GM15510 (cell line): Measurements from ENCODE around the gene SENP2.

ENCODE experiments used
- POLR2A ChIP-seq: IDR thresholded peaks from 3 replicates; pipeline ENCODE4 v1.6.1; 2011; ENCODE audit warnings: borderline replicate concordance; ENCODE audit not compliant: insufficient read length; ENCODE audit errors: extremely low read depth

SENP2 gene

GRCh38 chr3:185655426-185656320 is 69.6 kb downstream of the SENP2 start:
- TF ChIP-seq POLR2A: no peak

- TF ChIP-seq POLR2A: no peak
Measured at GRCh38 chr3:185656321-185656840, 70.3 kb downstream of the SENP2 start.

DNA sequence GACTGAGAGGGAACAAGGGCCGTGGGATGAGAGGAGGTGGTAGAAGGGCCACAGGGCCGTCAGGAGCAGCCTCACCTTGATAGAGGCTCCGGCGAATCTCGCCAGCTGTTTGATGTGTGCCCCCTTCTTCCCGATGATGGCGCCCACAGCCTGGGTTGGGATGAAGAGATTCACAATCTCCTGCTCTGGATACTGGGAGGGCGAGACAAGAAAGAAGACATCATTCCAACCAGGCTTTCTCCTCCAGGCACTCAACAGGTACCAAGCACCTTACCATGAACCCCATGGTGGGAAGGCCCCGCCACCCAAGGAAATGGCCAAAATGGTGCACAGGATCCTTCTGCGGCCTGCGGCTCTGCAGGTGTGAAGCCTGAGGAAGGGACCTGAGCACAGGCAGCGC is 71.1 kb downstream of the SENP2 start:
- no peak for TF ChIP-seq POLR2A

GRCh38 chr3:185657691-185658503 is 71.8 kb downstream of the SENP2 start:
- TF ChIP-seq POLR2A: no peak

DNA sequence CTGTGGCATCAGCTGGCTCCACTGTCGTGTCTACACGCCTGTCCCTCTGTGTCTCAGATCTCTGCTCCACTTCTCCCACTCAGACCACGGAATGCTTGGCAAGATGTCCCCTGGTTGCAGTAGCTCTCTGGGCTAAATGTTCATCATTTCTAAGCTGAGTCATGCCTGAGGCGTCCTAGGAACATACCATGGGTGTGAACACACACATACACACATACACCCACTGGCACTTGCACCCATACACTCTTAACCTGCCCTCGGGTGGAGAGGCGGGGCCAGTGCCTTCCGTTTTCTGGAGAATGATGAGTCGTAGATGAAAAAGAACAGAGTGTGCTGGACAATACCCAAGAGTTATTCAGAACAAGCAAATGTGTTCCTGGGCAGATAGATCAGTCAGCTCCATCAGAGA is 72.4 kb downstream of the SENP2 start:
- TF ChIP-seq POLR2A: no peak

DNA sequence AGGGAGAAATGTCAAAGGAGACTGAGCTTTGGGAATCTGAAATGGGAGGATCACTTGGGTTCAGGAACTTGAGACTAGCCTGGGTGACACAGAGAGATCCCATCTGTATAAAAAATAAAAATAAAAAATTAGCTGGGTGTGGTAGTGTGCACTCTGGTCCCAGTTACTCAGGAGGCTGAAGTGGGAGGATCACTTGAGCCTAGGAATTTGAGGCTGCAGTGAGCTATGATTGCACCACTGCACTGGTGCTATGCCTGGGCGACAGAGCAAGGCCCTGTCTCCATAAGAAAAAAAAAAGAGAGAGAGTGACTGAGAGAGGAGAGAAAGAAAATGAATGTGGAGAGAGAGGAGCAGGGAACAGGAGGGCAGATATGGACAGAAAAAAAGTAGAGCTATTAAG is 72.8 kb downstream of the SENP2 start:
- no peak for TF ChIP-seq POLR2A

DNA sequence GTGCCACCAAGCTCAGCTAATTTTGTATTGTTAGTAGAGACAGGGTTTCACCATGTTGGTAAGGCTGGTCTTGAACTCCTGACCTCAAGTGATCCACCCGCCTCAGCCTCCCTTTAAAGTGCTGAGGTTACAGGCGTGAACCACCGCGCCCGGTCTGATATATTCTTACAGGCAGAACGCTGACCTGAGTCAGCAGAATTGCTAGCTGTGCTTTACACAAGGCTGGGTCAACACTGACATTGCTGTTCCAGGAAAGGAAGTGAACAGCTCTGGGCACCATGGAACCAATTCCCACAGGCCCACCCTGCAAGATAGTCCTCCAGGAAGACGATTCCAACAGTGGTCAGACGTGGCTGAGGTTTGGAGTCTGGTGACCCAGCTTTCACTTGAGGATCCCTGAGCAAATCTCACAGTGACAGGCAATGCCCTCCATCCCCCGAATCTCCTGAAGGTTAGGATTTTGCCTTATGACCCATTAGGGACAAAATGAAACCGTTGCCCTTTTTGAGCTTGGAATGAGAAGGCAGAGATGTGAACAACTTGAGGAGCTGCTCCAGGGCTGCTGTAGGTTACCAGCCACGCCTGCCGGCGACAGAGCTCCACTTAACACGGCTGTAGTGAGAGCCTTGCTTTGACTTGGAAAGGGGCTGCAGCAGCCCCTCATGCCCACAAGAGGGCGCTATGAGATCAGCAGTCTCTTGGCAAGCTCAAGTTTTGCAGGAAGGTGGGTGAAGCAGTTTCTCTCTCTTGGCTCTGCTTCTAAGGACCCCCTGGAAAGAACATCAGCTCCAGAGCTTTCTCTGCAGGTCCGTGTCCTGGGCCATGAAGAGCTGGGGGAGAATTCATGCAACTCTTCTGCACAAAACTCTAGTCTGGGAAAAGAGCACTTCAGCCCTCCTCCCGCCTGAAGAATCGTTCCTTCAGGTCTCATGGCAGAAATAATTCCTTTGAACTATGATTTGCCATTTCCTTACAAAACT is 74.1 kb downstream of the SENP2 start:
- TF ChIP-seq POLR2A: no peak

- TF ChIP-seq POLR2A: no peak
Measured at GRCh38 chr3:185661772-185662171, 75.7 kb downstream of the SENP2 start.

DNA sequence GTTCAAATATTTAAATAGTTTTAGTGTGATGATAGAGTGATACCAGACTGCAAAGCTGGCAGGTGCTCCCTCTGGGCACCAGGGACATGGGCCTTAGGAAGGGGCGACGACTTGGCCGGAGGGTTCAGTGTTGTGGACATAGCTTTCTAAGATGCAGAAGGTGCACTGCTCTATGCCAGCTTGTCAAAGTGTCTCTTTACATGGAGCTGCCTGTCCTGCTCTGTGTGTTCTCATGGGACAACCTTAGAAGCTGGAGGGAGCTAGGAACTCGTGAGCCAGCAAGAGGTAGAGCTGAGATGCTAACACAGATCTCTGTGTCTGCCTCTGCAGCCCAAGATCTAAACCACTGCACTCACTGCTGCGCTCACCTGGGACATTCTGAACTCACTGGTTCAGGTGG is 77.8 kb downstream of the SENP2 start:
- TF ChIP-seq POLR2A: no peak

- TF ChIP-seq POLR2A: no peak
Measured at GRCh38 chr3:185667574-185667973, 81.5 kb downstream of the SENP2 start.

GRCh38 chr3:185677146-185677829 is 91.2 kb downstream of the SENP2 start:
- no peak for TF ChIP-seq POLR2A

- no peak for TF ChIP-seq POLR2A
Measured at GRCh38 chr3:185678027-185678426, 91.9 kb downstream of the SENP2 start.

DNA sequence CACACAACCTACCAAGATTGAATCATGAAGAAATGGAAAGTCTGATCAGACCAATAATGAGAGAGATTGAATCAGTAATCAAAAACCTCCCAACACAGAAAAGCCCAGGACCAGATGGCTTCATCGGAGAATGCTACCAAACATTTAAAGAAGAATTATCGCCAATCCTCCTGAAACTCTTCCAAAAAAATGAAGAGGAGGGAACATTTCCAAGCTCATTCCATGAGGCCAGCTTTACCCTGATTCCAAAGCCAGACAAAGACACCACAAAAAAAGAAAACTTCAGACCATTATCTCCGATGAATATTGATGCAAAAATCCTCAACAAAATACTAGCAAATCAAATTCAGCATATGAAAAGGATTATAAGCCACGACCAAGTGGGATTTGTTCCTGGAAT is 94.1 kb downstream of the SENP2 start:
- no peak for TF ChIP-seq POLR2A
